GM12878 (cell line): ENCODE data around the gene DNAJB11. TPM values are rescaled to one million over a fixed set of nuclear protein-coding genes. Genes with fewer than 3 reads are reported as not detected.

Experiments used
- BHLHE40 ChIP-seq, 2 experiments: fragments of 450-650 bp in 1 of 2; IDR thresholded peaks; 2 replicates each; pipeline ENCODE4 v1.6.1; 2011 to 2017; ENCODE audit warnings: low read depth in 2 of 2, borderline replicate concordance in 1 of 2, improper control_type of control experiment in 1 of 2, low read length in 1 of 2, mild to moderate bottlenecking in 1 of 2
- BMI1 ChIP-seq: fragments of 450-650 bp; IDR thresholded peaks from 2 replicates; pipeline ENCODE4 v1.6.1; 2016; ENCODE audit warnings: mild to moderate bottlenecking, moderate library complexity, borderline replicate concordance
- CHD1 ChIP-seq: IDR thresholded peaks from 2 replicates; pipeline ENCODE4 v1.6.1; 2012; ENCODE audit warnings: low read depth, low read length, improper control_type of control experiment
- CREM ChIP-seq: IDR thresholded peaks from 2 replicates; pipeline ENCODE4 v1.6.1; 2014; ENCODE audit warnings: antibody characterized with exemption, low read depth
- EGR1 ChIP-seq, 2 experiments: IDR thresholded peaks; 1 replicate in 1 of 2; 2 replicates in 1 of 2; pipeline ENCODE4 v1.6.1; 2011 to 2012; ENCODE audit warnings: low read depth in 2 of 2, low read length in 2 of 2, borderline replicate concordance in 1 of 2, mild to moderate bottlenecking in 1 of 2, moderate library complexity in 1 of 2
- FOS ChIP-seq: IDR thresholded peaks from 3 replicates; pipeline ENCODE4 v1.6.1; 2011; ENCODE audit warnings: borderline replicate concordance; ENCODE audit not compliant: insufficient read length; ENCODE audit errors: extremely low read depth
- GATAD2B ChIP-seq: fragments of 450-650 bp; conservative IDR thresholded peaks from 2 replicates; pipeline ENCODE4 v1.6.1; 2017; ENCODE audit warnings: low read depth, mild to moderate bottlenecking, moderate library complexity
- KAT2A ChIP-seq: conservative IDR thresholded peaks from 2 replicates; pipeline ENCODE4 v1.6.1; 2011; ENCODE audit warnings: low read depth, low read length; ENCODE audit not compliant: control insufficient read depth
- KDM1A ChIP-seq: fragments of 200-600 bp; sonication (generic); IDR thresholded peaks from 2 replicates; pipeline ENCODE4 v1.6.1; 2016; ENCODE audit warnings: borderline replicate concordance
- MXI1 ChIP-seq: fragments of 150-350 bp; IDR thresholded peaks from 2 replicates; pipeline ENCODE4 v1.6.1; 2011; ENCODE audit warnings: low read depth, mild to moderate bottlenecking, inconsistent platforms, low read length, improper control_type of control experiment
- MYC ChIP-seq: IDR thresholded peaks from 2 replicates; pipeline ENCODE4 v1.6.1; 2011; ENCODE audit warnings: mild to moderate bottlenecking, low read length, moderate library complexity, inconsistent platforms; ENCODE audit not compliant: insufficient read depth, insufficient replicate concordance, insufficient read length, severe bottlenecking
- NFYA ChIP-seq: IDR thresholded peaks from 2 replicates; pipeline ENCODE4 v1.6.1; 2011; ENCODE audit warnings: low read depth, mild to moderate bottlenecking, low read length, improper control_type of control experiment, borderline replicate concordance
- RAD21 ChIP-seq: IDR thresholded peaks from 2 replicates; pipeline ENCODE4 v1.6.1; 2011; ENCODE audit warnings: mild to moderate bottlenecking, low read depth, low read length, moderate library complexity; ENCODE audit not compliant: insufficient read depth
- RELA ChIP-seq: fragments of 450-650 bp; IDR thresholded peaks from 2 replicates; pipeline ENCODE4 v1.8.0; 2014; ENCODE audit warnings: borderline replicate concordance; ENCODE audit not compliant: partially characterized antibody
- RUNX3 ChIP-seq: IDR thresholded peaks from 2 replicates; pipeline ENCODE4 v1.6.1; 2012; ENCODE audit warnings: low read length, inconsistent platforms
- SMARCA5 ChIP-seq: fragments of 450-650 bp; IDR thresholded peaks from 2 replicates; pipeline ENCODE4 v1.6.1; 2017; ENCODE audit warnings: mild to moderate bottlenecking
- SMC3 ChIP-seq: IDR thresholded peaks from 2 replicates; pipeline ENCODE4 v1.6.1; 2011; ENCODE audit warnings: low read length, improper control_type of control experiment, borderline replicate concordance
- TCF3 ChIP-seq: IDR thresholded peaks from 2 replicates; pipeline ENCODE4 v1.6.1; 2012; ENCODE audit warnings: low read depth, mild to moderate bottlenecking, low read length, borderline replicate concordance; ENCODE audit not compliant: insufficient read depth
- WRNIP1 ChIP-seq: IDR thresholded peaks from 2 replicates; pipeline ENCODE4 v1.6.1; 2011; ENCODE audit warnings: low read depth, low read length, improper control_type of control experiment, borderline replicate concordance
- ZNF384 ChIP-seq: IDR thresholded peaks from 2 replicates; pipeline ENCODE4 v1.6.1; 2012; ENCODE audit warnings: low read depth, mild to moderate bottlenecking, low read length, improper control_type of control experiment, borderline replicate concordance
- polyA plus RNA-seq, 11 experiments: library from polyadenylated mRNA; depleted of rRNA in 4 of 11; unstranded in 6 of 11; stranded (reverse) in 5 of 11; fragments of >200 nt; fragmentation: Nextera tagmentation in 4 of 11; fragmentation: Illumina TruSeq in 1 of 11; extraction: Ambion mirVana in 4 of 11; extraction: Trizol in 1 of 11; gene quantifications; 1 replicate in 1 of 11; 2 replicates in 10 of 11; pipeline versions ENCODE4 v1.2.1 to v1.2.3, GENCODE V29; 2011 to 2016; ENCODE audit warnings: inconsistent platforms in 2 of 11, missing spikeins in 2 of 11, low read depth in 1 of 11
- total RNA-seq, 4 experiments: library from RNA; depleted of rRNA in 3 of 4; stranded (reverse); fragments of >200 nt in 3 of 4; fragmentation: Illumina TruSeq in 1 of 4; extraction: Trizol in 1 of 4; gene quantifications; 2 replicates each; pipeline versions ENCODE4 v1.2.1 to v1.2.3, GENCODE V29; 2013 to 2021
- TF ChIP-seq, protein P1 (sequence below): fragments of 450-650 bp; IDR thresholded peaks from 2 replicates; pipeline ENCODE4 v1.6.1; 2017; ENCODE audit warnings: mild to moderate bottlenecking, moderate library complexity
- TF ChIP-seq, protein P2 (sequence below): fragments of 450-650 bp; IDR thresholded peaks from 2 replicates; pipeline ENCODE4 v1.6.1; 2017; ENCODE audit warnings: antibody characterized with exemption, mild to moderate bottlenecking, moderate library complexity
- TF ChIP-seq, protein P3 (sequence below): fragments of 150-350 bp; IDR thresholded peaks from 2 replicates; pipeline ENCODE4 v1.6.1; 2014; ENCODE audit warnings: mild to moderate bottlenecking, low read depth, low read length

Gene DNAJB11
- total and polyA plus RNA-seq, 10 of the 15 experiments (the other 5 are each of a cell fraction or from before 2014, with no cell fraction given), result 16.2 to 135 (median 57.8) TPM

- TF ChIP-seq, protein P1, sequence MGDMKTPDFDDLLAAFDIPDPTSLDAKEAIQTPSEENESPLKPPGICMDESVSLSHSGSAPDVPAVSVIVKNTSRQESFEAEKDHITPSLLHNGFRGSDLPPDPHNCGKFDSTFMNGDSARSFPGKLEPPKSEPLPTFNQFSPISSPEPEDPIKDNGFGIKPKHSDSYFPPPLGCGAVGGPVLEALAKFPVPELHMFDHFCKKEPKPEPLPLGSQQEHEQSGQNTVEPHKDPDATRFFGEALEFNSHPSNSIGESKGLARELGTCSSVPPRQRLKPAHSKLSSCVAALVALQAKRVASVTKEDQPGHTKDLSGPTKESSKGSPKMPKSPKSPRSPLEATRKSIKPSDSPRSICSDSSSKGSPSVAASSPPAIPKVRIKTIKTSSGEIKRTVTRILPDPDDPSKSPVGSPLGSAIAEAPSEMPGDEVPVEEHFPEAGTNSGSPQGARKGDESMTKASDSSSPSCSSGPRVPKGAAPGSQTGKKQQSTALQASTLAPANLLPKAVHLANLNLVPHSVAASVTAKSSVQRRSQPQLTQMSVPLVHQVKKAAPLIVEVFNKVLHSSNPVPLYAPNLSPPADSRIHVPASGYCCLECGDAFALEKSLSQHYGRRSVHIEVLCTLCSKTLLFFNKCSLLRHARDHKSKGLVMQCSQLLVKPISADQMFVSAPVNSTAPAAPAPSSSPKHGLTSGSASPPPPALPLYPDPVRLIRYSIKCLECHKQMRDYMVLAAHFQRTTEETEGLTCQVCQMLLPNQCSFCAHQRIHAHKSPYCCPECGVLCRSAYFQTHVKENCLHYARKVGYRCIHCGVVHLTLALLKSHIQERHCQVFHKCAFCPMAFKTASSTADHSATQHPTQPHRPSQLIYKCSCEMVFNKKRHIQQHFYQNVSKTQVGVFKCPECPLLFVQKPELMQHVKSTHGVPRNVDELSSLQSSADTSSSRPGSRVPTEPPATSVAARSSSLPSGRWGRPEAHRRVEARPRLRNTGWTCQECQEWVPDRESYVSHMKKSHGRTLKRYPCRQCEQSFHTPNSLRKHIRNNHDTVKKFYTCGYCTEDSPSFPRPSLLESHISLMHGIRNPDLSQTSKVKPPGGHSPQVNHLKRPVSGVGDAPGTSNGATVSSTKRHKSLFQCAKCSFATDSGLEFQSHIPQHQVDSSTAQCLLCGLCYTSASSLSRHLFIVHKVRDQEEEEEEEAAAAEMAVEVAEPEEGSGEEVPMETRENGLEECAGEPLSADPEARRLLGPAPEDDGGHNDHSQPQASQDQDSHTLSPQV, result no peak
- TF ChIP-seq RAD21 (0 out of 2 replicates have a peak, but pooled peaks have one; percentile 2), BHLHE40 (IDR thresholded peaks at IDR 0.05; ENCODE audit: borderline replicate concordance in 1 of 2, low read depth in 2 of 2, low read length in 1 of 2) (no peak), GATAD2B (no peak), NFYA (no peak), WRNIP1 (no peak), TCF3 (no peak), KDM1A (no peak), CREM (peak; percentile 10; the same call in 1 of the 2 replicates), CHD1 (no peak), BMI1 (no peak), EGR1 (IDR thresholded peaks at IDR 0.05; ENCODE audit: borderline replicate concordance in 1 of 2, low read depth in 2 of 2, low read length in 2 of 2) (no peak), ZNF384 (no peak), RUNX3 (peak; percentile 84), FOS (no peak), MXI1 (no peak), SMARCA5 (no peak), RELA (no peak), KAT2A (no peak), MYC (no peak), SMC3 (peak; percentile 4; the same call in 1 of the 2 replicates)
- TF ChIP-seq, protein P2, sequence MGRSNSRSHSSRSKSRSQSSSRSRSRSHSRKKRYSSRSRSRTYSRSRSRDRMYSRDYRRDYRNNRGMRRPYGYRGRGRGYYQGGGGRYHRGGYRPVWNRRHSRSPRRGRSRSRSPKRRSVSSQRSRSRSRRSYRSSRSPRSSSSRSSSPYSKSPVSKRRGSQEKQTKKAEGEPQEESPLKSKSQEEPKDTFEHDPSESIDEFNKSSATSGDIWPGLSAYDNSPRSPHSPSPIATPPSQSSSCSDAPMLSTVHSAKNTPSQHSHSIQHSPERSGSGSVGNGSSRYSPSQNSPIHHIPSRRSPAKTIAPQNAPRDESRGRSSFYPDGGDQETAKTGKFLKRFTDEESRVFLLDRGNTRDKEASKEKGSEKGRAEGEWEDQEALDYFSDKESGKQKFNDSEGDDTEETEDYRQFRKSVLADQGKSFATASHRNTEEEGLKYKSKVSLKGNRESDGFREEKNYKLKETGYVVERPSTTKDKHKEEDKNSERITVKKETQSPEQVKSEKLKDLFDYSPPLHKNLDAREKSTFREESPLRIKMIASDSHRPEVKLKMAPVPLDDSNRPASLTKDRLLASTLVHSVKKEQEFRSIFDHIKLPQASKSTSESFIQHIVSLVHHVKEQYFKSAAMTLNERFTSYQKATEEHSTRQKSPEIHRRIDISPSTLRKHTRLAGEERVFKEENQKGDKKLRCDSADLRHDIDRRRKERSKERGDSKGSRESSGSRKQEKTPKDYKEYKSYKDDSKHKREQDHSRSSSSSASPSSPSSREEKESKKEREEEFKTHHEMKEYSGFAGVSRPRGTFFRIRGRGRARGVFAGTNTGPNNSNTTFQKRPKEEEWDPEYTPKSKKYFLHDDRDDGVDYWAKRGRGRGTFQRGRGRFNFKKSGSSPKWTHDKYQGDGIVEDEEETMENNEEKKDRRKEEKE, result no peak
- TF ChIP-seq, protein P3, sequence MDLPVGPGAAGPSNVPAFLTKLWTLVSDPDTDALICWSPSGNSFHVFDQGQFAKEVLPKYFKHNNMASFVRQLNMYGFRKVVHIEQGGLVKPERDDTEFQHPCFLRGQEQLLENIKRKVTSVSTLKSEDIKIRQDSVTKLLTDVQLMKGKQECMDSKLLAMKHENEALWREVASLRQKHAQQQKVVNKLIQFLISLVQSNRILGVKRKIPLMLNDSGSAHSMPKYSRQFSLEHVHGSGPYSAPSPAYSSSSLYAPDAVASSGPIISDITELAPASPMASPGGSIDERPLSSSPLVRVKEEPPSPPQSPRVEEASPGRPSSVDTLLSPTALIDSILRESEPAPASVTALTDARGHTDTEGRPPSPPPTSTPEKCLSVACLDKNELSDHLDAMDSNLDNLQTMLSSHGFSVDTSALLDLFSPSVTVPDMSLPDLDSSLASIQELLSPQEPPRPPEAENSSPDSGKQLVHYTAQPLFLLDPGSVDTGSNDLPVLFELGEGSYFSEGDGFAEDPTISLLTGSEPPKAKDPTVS, result no peak
These were observed 31.7 kb upstream of the DNAJB11 start (continued) for GRCh38 chr3:186538779-186539178.
